Heart right ventricle (tissue), 16 donors: Measurements from ENCODE around the gene RTN4IP1. TPM values are rescaled to one million over a fixed set of nuclear protein-coding genes. Genes with fewer than 3 reads are reported as not detected.

Source experiments
- ATAC-seq, 8 donors: fragments of 200-7000 bp; cut with Tn5 transposase; one replicate each; pipeline ENCODE4 v1.9.1; 2020; ENCODE audit warnings: mild to moderate bottlenecking in 8 of 8, moderate library complexity in 8 of 8, moderate number of reproducible peaks in 1 of 8
- DNase-seq, 2 donors: peaks; one replicate each; pipeline ENCODE4 v3.0.0-alpha.2; 2020
- H3K27ac ChIP-seq, 10 donors: fragments of 200-600 bp; sonication (generic) in 2 of 10; one replicate each; pipeline versions ENCODE4 v1.5.0 to v1.8.0; 2020 to 2022; ENCODE audit warnings: mild to moderate bottlenecking in 3 of 10
- H3K27me3 ChIP-seq, 7 donors: fragments of 200-600 bp; one replicate each; pipeline ENCODE4 v1.8.0; 2021 to 2022; ENCODE audit warnings: mild to moderate bottlenecking in 2 of 7
- H3K36me3 ChIP-seq, 9 donors: fragments of 200-600 bp; sonication (generic) in 1 of 9; one replicate each; pipeline versions ENCODE4 v1.5.0 to v1.8.0; 2020 to 2022; ENCODE audit warnings: mild to moderate bottlenecking in 2 of 9
- H3K4me1 ChIP-seq, 9 donors: fragments of 200-600 bp; sonication (generic) in 1 of 9; one replicate each; pipeline versions ENCODE4 v1.5.0 to v1.8.0; 2020 to 2022; ENCODE audit warnings: mild to moderate bottlenecking in 4 of 9
- H3K4me3 ChIP-seq, 10 donors: fragments of 200-600 bp; sonication (generic) in 2 of 10; one replicate each; pipeline versions ENCODE4 v1.5.0 to v1.8.0; 2020 to 2022; ENCODE audit warnings: mild to moderate bottlenecking in 7 of 10, moderate library complexity in 2 of 10
- H3K9me3 ChIP-seq, 11 donors: fragments of 200-600 bp in 10 of 11; sonication (generic) in 2 of 11; one replicate each; pipeline versions ENCODE4 v1.5.0 to v1.8.0; 2013 to 2022; ENCODE audit warnings: mild to moderate bottlenecking in 2 of 11, control low read depth in 1 of 11, moderate library complexity in 1 of 11
- WGBS, 2 donors: extraction: QIAGEN DNeasy Blood & Tissue Kit; methylation state at CpG; one replicate each; pipeline ENCODE4 v1.1.7; 2013; ENCODE audit warnings: inconsistent platforms in 1 of 2; 5-methylcytosine and 5-hydroxymethylcytosine counted together
- intact Hi-C, 10 donors: fragments of 100-400 bp; cut with DNase I; formaldehyde crosslinking; loops; one replicate each; pipeline versions ENCODE4 v1.11.1 to v1.14.2; 2022
- polyA plus RNA-seq, 2 donors: library from polyadenylated mRNA; stranded (reverse); fragments of 200-250 nt; gene quantifications; one replicate each; pipeline ENCODE4 v1.2.3, GENCODE V29; 2013
- total RNA-seq, 10 donors: library from RNA; stranded (reverse); fragmentation: NEBNext Ultra II Directional in 3 of 10; extraction: Animal tissue kit (Norgen Biotek cat#: 25700) in 3 of 10; gene quantifications; one replicate each; pipeline versions ENCODE4 v1.2.1 to v1.2.4, GENCODE V29; 2021 to 2023
- TF ChIP-seq, protein P1 (sequence below), 9 donors: fragments of 200-600 bp; sonication (generic) in 2 of 9; IDR thresholded peaks; one replicate each; pipeline versions ENCODE4 v1.5.0 to v1.8.0; 2021 to 2022; ENCODE audit warnings: antibody characterized with exemption in 9 of 9, mild to moderate bottlenecking in 5 of 9, moderate library complexity in 1 of 9
- donor health status: Arrhythmogenic right ventricular cardiomyopathy.
- donor health status: ischemic (EF 13 %, LVEDD 7.1; RV severe dilation, severe dysfunction).
- donor health status: healthy with polysubstance abuse.
- donor health status: DM: no; HTN: yes; CAD: no.
- donor health status: DM: no; HTN: no; CAD: no.
- donor health status: ischemic (EF 25% LVEDD 6.9; RV normal size, moderate dysfunction).
- donor health status: ischemic (EF 25% LVEDD 5.7; RV mildly dilated, moderate dysfunction).
- donor health status: healthy.
- donor health status: DM: yes; HTN: yes; CAD: no.
- donor health status: Ischemic cardiomyopathy.
- donor health status: ischemic (EF 35%, LVEDD 5.7; RV mildly dilated, moderate dysfunction).
- donor health status: nonischemic (EF 11% LVEDD 7.7; RV severe dilation, severe dysfunction).
- donor health status: DM: yes; HTN: yes; CAD: no.
- donor health status: PGD.
- donor health status: ischemic (EF 29% LVEDD 5.4; RV normal size, mild dysfunction).
- donor health status: nonischemic (EF 23%, LVEDD 6.1; RV moderate dilation, normal function).

RTN4IP1 gene
- total and polyA plus RNA-seq, 12 donors: 8.8 to 23.3 (median 15.5) TPM

DNA sequence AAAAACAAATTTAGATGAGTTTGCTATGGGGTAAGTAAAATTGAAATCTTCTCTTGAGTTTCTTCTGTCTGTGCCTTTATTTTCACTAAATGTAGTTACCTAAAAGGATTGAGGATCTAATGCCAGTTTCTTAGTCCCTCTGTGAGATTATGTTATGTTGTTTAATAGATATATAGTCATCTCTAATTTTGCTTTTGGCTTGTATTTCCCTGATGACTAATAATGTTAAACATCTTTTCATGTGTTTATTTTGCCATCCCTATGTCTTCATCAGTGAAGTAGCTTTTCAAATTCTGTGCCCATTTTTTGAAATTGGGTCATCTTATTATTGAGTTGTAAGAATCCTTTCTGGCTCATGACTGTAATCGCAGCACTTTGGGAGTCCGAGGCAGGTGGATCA, 13.8 kb upstream of the RTN4IP1 start:
- intact Hi-C loops: no loop called here
- Histone ChIP-seq H3K4me1 (peaks cover 0 to 15% (median 0%) of the 10 kb centered on the region in 9 donors), H3K27ac (no peak overlapping the region), H3K9me3 (no peaks in the 10 kb centered on the region), H3K36me3 (peaks cover 0 to 75% (median 35%) of the 10 kb centered on the region in 9 donors), H3K4me3 (no peak overlapping the region), H3K27me3 (no peaks in the 10 kb centered on the region)
- ATAC-seq: no peak
- DNase-seq: no peak
- TF ChIP-seq, protein P1, sequence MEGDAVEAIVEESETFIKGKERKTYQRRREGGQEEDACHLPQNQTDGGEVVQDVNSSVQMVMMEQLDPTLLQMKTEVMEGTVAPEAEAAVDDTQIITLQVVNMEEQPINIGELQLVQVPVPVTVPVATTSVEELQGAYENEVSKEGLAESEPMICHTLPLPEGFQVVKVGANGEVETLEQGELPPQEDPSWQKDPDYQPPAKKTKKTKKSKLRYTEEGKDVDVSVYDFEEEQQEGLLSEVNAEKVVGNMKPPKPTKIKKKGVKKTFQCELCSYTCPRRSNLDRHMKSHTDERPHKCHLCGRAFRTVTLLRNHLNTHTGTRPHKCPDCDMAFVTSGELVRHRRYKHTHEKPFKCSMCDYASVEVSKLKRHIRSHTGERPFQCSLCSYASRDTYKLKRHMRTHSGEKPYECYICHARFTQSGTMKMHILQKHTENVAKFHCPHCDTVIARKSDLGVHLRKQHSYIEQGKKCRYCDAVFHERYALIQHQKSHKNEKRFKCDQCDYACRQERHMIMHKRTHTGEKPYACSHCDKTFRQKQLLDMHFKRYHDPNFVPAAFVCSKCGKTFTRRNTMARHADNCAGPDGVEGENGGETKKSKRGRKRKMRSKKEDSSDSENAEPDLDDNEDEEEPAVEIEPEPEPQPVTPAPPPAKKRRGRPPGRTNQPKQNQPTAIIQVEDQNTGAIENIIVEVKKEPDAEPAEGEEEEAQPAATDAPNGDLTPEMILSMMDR (IDR thresholded peaks at IDR 0.05): no peak
- 97 to 98% methylated on average over 2 of the region's 2 CpGs for WGBS, 2 donors

DNA sequence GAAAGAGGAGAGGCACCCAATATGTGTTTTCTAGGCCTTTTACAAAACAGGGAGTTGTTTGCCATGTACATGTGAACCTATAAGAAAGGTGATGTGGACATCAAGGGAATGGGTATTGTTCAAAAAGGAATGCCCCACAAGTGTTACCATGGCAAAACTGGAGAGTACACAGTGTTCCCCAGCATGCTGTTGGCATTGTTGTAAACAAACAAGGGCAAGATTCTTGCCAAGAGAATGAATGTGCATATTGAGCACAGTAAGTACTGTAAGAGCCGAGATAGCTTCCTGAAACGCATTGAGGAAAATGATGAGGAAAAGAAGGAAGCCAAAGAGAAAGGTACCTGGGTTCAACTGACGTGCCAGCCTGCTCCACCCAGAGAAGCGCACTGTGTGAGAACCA, 13.2 kb upstream of the RTN4IP1 start:
- ATAC-seq: no peak
- TF ChIP-seq, protein P1 (IDR thresholded peaks at IDR 0.05): no peak
- Histone ChIP-seq H3K4me3 (no peak overlapping the region), H3K27ac (no peak overlapping the region), H3K9me3 (no peaks in the 10 kb centered on the region), H3K36me3 (peaks cover 0 to 71% (median 35%) of the 10 kb centered on the region in 9 donors), H3K4me1 (peaks cover 0 to 21% (median 0%) of the 10 kb centered on the region in 9 donors), H3K27me3 (no peaks in the 10 kb centered on the region)
- 83 to 94% methylated on average over 4 of the region's 4 CpGs for WGBS, 2 donors
- intact Hi-C loops: no loop called here
- no peak for DNase-seq

DNA sequence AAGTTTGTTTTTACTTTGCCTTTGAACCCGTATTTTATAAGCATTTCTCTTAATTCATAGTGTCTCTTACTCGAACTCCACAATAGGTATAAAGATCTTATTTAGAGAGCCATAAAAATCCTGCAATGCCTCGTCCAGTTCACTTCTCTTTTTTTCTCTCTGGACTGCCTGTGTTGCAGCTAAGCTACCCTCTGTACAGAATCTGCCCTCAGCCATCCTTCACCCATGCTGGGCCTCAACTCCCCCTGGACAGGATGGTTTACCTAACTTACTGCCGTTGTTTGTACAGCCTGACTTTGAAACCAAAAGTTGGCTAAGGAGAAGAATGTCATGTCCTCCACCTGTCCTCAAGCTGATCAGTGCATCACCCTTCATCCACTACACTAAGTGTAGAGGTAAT, 10.5 kb upstream of the RTN4IP1 start:
- H3K27ac ChIP-seq: no peak overlapping the region
- WGBS, 2 donors: 85 to 87% methylated on average over 4 of the region's 4 CpGs
- peaks cover 0 to 33% (median 0%) of the 10 kb centered on the region in 9 donors for H3K4me1 ChIP-seq
- TF ChIP-seq, protein P1 (IDR thresholded peaks at IDR 0.05): no peak
- H3K9me3 ChIP-seq: no peaks in the 10 kb centered on the region
- H3K4me3 ChIP-seq: no peak overlapping the region
- intact Hi-C loops: no loop called here
- peaks cover 0 to 50% (median 27%) of the 10 kb centered on the region in 9 donors for H3K36me3 ChIP-seq
- ATAC-seq (no peak), DNase-seq (no peak)
- no peaks in the 10 kb centered on the region for H3K27me3 ChIP-seq

DNA sequence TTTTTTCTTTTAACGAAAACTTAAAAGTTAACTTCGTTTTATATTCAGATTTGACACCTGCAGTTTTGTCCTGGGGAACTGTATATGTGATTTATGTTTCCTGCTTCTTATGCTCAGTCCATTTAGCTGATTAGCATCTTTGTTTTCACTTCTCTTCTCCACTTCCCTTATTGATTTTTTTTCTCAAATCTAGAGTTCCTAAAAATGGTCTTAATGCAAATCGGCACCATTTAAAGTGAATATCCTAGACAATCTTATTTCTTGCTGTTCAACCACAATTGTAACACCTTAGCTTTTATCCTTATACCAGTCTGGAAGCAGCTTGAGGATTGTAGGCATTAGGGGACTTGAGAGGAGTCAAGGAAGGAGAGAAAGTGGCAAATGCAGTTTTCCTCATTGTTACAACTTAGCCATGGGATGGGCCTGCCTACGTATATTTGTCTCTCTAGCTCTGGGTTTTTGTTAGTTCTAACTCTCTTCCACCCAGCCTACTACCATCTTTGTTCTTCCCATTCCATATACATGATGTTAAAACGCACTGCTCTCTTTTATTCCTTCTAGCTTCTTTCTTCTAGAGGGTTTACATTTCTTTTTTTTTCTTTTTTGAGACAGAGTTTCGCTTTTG, 8.5 kb upstream of the RTN4IP1 start:
- WGBS, 2 donors: 74 to 77% methylated on average over 6 of the region's 6 CpGs
- Histone ChIP-seq H3K27me3 (no peaks in the 10 kb centered on the region), H3K27ac (peak overlapping the region in 1 of 10 donors; percentile 59), H3K9me3 (no peaks in the 10 kb centered on the region), H3K36me3 (peaks cover 0 to 30% (median 13%) of the 10 kb centered on the region in 9 donors), H3K4me3 (no peak overlapping the region), H3K4me1 (peaks cover 0 to 33% (median 0%) of the 10 kb centered on the region in 9 donors)
- intact Hi-C loops: no loop called here
- DNase-seq (no peak), ATAC-seq (no peak)
- TF ChIP-seq, protein P1 (IDR thresholded peaks at IDR 0.05): no peak
